HG03280 (cell line): ENCODE results near the gene EPS15.
"Not testable (repeated sequence)": the region's sequence is repeated elsewhere in the genome, so short reads cannot be mapped to it uniquely, and the experiment has no call there.

Source experiments
- ATAC-seq: cut with Tn5 transposase; IDR thresholded peaks from one replicate; pipeline ENCODE4 v1.9.1; 2021; ENCODE audit warnings: mild to moderate bottlenecking, moderate library complexity; ENCODE audit not compliant: unreplicated experiment

The EPS15 gene

DNA sequence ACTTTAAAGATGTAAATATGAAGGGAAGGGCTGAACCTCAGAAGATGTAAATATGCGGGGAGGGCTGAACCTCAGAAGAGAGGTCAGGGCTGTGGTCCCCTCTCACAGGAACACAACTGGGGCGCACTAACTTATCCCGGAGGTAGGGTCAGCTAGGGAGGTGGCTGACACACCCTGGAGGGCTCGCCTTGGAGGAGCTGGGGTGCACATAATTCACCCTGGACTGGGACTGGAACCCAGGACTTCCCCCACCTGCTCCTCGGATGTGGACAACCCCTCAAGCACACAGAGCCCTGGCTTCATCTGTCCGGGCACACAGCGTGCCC, 174.8 kb downstream of the EPS15 start:
- ATAC-seq, result no peak

DNA sequence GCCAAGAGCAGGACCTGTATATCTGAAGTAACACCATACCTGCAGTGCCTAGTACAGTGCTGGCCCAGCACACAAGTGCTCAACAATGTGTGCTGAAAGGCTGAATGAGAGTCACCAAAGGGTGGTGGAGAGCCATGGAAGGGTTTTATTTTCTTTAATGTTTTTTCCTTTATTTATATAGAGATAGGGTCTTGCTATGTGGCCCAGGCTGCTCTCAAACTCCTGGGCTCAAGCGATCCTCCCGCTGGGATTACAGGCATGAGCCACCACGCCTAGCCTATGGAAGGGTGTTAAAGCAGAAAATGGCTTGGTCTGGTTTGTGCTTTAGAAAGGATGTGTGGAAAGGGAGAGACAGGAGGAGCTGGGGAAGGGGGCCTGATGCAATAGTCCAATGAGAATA, 175.4 kb downstream of the EPS15 start:
- ATAC-seq, result no peak

DNA sequence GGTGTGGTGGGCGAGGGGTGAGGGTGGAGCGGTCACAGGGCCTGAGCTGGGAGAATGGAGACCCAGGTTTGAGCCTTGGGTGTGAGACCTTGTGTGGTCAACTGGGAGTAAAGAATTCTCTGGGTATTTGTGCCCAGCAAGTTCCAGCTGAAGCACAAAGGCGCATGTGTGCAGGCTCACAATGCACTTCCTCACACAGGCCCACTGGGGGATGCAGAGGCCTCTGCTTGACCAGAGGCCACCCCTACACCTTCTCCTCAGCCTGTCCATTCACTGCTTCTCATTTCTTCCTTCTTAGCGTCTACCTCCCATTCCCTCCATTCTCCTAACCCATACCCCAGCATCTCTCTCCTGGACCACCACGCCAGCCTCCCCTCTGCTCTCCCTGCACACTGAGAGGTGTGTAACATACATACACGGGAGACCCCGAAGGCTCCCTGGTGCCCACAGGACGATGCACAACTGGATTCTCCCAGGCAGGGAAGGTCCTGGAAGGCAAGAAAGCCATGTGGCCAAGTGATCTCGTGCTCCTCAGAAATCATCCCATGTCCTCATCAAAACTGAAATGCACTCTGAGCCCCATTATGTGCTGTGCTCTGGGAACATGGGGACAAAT, 176.4 kb downstream of the EPS15 start:
- ATAC-seq, result no peak

DNA sequence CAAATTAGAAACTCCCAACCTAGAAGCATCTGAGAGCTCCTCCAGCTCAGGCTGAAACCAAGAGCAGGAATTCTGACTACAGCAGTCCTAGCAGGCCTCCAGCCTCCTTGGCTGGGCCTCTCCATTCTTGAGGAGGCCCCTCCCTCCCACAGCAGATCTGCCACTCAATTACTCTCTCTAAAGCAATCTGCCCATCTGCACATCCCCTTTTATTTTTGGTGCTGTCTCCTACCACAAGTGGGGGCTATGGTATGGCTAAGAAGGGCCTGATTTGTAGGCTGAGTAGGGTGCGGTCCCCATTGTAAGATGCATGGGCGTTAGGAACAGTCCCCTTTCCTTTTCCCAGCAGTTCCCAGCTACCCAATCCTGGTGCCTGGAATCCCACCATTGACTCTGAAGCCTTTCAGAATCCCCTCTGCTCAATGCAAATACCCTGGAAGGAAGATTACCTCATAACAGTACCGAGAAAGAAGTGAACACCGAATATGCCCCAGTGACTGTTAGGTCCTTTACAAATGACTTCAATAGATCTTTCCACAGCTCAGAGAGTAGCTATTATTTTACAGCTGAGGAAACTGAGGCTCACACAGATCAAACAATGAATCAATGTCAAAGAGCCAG, 177.1 kb downstream of the EPS15 start:
- peak; percentile 56 for ATAC-seq

DNA sequence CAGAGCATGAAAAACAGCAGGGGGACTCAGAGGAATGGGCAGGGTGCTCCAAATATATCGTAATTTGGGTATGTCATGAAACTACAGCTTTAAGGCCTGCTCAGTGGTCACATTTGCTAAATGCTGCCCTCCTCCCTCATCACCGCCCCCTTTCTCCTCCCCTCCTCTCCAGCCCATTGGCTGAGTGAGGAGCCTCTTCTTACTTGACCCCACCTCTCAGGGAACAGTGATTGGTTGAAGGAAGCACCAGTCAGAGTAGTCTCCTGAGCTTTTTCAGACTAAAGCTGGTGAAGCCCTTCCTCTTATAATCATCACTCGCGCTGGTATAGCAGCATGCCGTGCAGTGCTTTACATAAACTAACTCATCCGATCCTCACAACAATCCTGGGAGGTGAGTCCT, 178.7 kb downstream of the EPS15 start:
- ATAC-seq, result no peak

DNA sequence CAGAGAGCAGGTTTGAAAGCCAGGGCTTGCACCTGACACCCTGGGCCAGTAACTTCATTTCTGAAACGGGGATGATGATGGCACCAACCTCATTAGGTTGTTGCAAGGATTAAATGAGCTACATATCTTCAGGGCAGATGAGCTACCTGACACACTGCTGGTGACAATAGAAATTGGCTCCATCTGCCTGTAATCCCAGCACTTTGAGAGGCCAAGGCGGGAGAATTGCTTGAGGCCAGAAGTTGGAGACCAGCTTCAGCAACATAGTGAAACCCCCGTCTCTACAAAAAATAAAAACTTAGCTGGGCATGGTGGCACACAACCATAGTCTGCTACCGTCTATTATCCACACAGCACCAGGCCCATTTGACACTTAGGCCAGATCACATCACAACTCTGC, 182.4 kb downstream of the EPS15 start:
- no peak for ATAC-seq

DNA sequence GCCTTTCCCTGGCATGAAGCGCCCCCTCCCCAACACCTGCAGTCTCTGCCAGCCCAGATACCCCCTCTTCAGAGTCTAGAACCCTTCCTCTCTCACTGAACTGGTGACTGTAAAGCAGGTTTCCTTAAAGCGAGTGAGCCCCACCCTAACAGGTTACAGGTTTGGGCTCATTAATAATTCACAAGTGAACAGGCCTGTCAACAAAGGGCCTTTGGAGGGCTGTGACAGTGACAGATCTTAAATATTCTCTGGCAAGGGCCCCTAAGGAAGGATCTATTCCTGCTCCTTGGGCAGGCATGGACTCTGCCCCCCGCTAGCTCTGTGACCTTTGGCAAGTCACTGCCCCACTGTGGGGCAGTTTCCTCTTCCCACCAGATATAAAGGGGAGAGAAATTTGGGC, 183.1 kb downstream of the EPS15 start:
- no peak for ATAC-seq

DNA sequence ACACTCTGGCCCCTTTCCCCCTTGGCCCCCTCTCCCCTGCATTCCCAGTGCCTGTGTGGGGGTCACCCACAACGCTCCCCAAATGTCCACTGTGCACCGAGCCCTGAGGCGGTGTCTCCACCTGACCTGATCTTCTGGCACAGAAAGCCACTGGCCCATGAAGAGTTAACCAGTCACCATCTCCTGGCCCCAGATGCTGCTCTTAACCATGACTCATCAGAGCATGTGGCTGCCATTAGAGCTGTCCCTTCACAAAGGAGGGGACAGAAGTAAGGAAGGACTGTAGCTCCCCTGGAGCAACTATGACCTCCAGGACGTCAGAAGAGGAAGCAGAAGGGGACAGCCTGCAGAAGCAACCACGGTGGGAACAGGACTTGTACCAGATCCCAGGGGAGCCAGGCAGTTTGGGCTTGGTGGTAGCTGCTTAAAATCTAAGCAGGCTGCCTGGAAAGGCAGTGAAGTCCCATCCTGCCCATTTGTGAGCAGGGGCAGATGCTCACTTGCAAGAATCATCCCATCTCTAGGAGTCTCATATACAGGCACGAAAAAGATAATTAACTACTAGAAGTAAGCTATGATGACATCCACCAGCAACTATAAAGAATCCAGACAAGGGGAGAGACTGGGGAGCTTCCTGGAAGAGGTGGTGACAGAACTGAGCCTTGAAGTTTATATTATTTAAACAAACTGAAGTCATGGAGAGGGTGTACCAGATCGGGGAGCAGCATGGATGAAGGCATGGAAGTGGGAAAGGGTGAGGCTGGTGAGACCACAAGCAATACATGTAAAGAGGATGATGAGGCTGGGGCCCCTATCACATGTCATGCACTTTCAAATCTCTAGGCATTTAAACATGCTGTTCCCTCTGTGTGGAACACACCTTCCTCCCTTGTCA, 187.6 kb downstream of the EPS15 start:
- ATAC-seq, result no peak

DNA sequence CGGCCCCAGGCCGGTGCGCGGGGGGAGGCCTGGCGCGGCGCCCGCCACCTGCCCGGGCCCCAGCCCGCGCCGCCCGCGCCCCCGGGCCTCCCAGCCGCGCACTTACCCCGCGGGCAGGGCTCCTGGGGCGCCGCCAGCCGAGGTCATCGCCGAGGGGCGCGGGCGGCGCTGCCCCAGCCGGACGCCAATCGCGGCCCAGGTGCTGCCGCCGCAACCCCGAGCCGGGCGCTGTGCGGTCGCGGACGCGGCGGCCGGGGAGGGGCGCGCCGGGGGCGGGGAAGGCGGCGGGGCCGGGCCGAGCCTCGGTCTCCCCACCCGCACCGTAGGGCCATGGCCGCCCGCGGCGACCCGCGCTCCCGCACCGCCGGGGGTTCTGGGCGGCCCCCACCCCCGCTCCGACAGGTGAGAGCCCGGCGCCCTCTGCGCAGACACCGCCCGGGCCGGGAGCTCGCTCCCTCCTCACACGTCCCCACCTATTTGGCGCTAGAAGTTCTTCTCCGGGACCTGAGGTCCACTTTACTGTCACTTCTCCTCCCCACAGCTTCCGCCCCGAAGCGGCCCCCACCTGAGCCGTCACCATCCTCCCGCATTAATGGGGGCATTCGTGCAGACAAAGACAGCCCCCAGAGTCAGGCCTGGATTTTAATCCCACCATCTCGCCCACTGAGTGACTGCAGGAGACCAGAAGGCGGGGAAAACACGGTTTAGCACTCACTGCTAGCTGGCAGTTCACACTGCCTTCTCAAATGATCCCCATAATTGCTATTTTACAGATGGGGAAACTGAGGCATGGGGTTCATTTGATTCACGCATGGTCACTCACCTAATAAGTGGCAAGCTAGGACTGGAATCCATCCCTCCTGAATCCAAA, 188.5 kb downstream of the EPS15 start, which contains the start of gene TTC39A:
TTC39A (minus strand) TSS at position 232 of the 871 bp plus-strand sequence; CDS start at position 147, 85 bp downstream.
- no peak for ATAC-seq

DNA sequence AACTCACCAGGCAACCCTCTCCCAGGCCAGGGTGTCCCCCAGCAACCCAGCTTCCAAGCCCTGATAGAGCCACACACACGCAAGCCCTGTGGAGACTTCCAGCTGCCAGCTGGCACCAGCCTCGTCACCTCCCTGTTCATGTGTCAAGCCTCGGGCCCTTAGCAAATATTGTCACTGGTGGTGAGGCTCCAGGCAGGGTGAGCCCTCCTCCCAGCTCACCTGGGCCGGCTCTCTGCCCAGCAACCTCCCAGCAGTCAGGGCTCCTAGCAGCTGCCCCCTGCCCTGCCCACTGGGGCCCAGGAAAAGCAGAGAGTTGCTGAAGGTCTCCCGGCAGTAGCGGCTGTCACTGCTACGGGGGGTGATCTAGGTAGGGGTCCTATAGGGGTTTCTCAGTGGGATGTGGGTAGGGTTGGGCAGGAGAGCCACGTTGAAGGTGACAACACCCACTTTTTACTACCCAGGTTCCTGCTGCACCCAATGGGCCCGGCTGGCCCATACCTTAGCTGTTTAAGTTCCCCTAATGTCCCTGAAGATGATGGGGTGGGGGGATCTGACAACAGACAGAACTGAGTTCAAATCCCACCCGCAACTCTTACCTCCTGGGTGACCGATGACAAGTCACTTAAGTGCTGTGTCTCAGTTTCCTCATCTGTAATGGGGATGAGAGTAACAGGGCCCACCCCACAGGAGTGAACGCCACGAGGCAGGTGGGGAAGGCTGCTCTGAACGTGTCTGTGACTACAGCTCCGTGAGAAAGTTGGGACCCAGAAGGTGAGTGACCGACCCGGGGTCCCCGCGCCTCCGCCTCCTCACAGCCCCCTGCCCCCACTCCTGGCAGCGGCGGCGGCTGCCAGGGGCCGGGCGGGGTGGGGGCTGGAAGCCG, 189.4 kb downstream of the EPS15 start:
- no peak for ATAC-seq

DNA sequence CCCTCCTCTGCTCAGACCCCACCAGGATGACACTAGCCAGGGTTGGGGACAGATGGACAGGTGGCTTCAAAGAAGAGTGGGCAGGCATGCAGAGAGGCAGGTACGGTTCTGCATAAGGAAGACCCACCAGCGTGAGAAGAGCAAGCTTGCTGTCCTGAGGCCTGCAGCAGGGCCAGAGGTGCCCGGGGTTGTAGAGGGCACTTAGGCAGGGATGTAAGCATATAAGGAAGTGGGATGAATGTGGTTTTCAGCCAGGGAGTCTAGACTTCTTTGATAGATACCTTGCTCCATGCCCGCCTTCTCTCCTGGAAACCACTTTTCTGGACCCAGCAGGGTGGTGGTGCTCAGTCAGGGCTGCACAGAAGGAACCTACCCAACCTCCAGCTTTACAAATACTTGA, 190.1 kb downstream of the EPS15 start:
- no peak for ATAC-seq

DNA sequence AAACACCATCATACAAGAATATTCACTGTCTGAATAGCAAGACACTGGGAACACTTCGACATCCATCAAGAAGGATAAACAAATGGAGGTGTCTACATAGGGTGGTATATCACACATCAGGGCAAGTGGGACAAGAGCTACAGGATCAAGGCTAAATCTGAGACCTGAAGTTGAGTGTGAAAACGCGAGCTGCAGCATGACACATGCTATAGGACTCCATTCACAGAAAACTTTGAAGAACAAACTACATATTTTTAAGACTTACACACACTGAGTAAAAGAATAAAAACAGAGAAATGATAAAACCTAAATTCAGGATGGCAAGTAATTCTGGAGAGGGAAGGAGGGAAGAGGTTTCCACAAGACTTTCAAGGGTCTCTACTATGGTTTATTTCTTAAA, 190.8 kb downstream of the EPS15 start:
- no peak for ATAC-seq

DNA sequence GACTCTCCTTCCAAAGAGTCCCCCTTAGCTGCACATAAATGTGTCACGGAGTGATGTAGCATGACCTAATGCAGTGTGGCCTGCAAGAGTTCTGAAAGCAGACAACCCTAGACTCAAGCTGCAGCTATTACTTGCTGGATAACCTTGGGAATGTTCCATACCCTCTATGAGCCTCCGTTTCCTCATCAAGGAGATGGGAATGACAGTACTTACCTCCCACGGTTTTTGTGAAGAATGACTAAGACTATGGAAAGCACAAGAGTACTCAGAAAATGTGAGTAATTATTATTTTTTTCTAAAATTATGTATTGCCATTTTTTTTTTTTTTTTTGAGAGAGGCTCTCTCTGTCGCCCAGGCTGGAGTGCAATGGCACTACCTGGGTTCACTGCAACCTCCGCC, 191.7 kb downstream of the EPS15 start:
- ATAC-seq, result no peak

DNA sequence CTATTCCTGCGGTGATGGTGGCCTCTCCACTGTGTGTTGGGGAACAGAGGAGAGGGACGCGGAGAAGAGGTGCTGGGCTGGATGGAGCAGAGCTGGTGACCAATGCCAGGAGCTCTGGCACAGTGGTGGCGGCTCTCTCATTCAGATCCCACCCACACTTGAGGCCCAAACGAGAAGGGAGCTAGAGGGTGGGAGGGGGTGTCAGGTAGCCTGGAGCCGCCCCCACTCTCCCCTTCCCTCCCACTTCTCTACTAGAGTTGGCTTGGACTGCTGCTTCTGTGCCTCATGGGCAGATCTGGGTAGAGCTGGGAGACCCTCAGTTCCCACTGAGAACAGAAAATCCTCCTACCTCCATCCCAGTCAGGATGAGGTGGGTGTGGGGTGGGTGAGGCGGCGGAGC, 192.2 kb downstream of the EPS15 start:
- no peak for ATAC-seq

DNA sequence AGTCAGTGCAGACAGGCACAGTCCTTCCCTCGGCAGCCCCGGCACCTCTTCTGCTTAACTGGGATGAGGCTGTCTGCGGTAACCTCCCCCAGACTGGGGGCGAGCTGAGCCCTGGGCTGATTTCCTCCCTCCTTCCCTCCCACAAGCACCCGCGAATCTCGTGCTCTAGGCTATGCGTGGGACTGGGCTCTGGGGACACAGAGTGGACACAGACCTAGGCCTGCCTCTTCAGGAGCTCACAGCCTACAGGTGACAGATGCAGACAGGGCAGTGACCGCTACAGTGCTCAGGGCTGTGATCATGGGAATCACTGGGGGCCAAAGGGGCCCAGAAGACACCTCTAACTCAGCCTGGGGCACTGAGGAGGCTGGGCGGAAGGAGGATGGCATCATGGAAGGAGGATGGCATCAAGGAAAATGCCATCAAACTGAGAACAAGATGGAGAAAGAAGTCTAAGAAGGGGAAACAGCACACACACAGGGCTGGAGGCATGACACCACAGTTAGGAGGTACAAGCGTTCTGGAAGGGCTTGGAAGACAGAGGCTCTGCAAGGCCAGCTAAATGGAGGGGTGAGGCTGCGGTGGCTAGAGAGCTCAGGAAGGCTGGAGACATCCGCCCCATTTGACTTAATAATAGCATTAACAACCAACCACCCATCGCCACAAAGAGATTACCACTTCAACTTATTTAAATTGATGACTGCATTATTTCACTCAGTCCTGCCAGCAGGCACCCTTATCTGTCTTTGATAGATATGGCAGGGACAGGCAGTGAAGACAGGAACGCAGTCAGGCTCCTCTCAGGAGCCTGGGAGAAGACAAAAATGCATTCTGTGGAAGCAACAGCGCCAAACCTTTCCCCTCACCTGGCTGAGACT, 192.9 kb downstream of the EPS15 start:
- no peak for ATAC-seq

DNA sequence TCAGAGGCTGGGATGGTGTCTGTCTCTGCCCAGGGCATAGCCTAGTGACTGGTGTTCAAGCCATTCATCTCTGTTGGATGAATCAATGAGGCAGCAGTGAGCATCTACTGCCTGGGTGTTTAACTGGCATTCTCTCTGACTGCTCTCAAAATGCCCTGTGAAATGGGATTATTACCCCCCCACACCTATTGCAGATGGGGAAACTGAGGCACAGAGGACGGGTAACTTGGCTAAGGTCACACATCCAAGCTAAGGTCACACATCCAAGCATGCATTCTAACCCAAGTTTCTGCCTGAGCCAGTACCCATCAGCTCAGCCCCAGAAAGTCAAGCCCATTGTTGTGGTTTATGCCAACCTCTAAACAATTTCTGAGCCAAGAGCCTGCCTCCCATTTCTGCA, 193.7 kb downstream of the EPS15 start:
- ATAC-seq, result no peak

DNA sequence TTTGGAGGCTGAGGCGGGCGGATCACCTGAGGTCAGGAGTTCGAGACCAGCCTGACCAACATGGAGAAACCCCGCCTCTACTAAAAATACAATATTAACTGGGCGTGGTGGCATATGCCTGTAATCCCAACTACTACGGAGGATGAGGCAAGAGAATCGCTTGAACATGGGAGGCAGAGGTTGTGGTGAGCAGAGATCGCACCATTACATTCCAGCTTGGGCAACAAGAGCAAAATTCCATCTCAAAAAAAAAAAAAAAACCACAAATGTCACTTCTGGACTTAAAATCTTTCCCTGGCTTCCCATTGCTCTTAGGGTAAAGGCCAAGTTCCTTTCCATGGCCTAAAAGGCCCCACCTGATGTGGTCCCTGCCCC, 194.1 kb downstream of the EPS15 start:
- not testable (repeated sequence) for ATAC-seq

DNA sequence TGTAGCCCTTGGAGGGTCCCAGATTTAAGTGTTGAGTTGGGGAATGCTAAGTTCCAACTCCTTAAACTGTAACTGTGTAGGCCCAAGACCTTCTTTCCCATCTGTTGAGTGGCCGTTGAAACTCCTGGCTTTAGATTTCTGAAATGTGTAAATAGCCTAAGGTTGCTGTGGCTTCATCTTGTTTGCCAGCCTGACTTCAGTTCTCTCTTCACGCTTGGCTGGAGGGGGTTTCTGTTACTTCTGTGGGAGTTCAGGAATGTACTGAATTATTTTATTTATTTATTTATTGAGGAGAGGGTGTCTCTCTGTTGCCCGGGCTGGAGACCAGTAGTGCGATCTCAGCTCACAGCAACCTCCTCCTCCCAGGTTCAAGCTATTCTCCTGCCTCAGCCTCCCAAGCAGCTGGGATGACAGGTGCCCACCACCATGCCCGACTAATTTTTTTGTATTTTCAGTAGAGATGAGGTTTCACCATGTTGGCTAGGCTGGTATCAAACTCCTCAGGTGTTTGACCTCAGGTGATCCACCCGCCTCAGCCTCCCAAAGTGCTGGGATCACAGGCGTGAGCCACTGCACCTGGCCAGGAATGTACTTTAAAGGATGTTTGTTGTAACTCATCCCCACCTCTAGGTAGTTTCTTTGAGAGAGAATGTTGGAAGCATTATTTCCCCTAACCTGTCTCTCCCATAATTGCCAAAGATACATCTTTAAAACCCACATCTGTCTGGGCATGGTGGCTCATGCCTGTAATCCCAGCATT, 194.6 kb downstream of the EPS15 start:
- ATAC-seq, result no peak

DNA sequence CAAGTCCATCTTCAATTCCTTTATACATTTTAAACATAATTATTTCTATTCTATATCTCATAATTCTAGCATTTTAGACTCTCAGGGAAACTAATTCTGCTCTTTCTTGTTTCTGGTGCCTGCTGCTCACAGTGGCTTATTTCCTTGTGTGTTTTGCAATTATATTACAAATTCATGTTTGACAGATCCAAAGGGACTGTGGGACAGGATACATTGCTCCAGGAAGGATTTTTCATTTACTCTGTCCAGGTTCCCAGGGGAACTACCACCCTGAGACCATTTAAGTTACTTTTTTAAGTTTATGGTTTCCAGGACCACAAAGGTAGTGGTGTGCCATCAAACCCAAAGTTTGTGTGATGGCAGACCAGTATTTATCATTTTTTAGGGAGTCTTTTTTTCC, 195.3 kb downstream of the EPS15 start:
- ATAC-seq, result no peak
